Measurements from ENCODE around the gene SMIM35.

The SMIM35 gene

GRCh38 chr11:117972044-117972443, 114.7 kb downstream of the SMIM35 start:
- H3K23ac ChIP-seq (ENCODE audit: low read length): no peak overlapping the region
- no peaks in the 10 kb centered on the region for H3K36me3 ChIP-seq (ENCODE audit: control insufficient read depth, insufficient read depth, low read length)
- no peak overlapping the region for H2BK120ac ChIP-seq (ENCODE audit: low read depth, low read length)
- no peak overlapping the region for H4K8ac ChIP-seq (ENCODE audit: low read depth, low read length)
- no peak overlapping the region for H3K4ac ChIP-seq (ENCODE audit: low read depth, low read length)
- H2BK5ac ChIP-seq (ENCODE audit: low read length): no peak overlapping the region
- no peak for DNase-seq
- no peaks in the 10 kb centered on the region for H3K4me1 ChIP-seq (ENCODE audit: control insufficient read depth, low read depth, low read length)
- H3K9ac ChIP-seq (ENCODE audit: low read length): no peak overlapping the region
- H2AK5ac ChIP-seq (ENCODE audit: low read length): no peak overlapping the region
- no peak overlapping the region for H3K4me2 ChIP-seq (ENCODE audit: low read length)
- no peak overlapping the region for H3K27ac ChIP-seq (ENCODE audit: low read depth, low read length)
- H3K18ac ChIP-seq (ENCODE audit: low read length): no peak overlapping the region
- H3K79me2 ChIP-seq (ENCODE audit: control insufficient read depth, insufficient read depth, low read length): no peaks in the 10 kb centered on the region
- no peak overlapping the region for H2BK15ac ChIP-seq (replicated peaks; ENCODE audit: low read depth)
- H3K4me3 ChIP-seq (ENCODE audit: low read length): no peak overlapping the region
- H3K79me1 ChIP-seq (ENCODE audit: low read length): no peaks in the 10 kb centered on the region
- H3K27me3 ChIP-seq (ENCODE audit: insufficient read depth, low read length, poor library complexity): no peaks in the 10 kb centered on the region
- no CpG with 5 or more reads among the region's 10 CpGs for WGBS (ENCODE audit: extremely low coverage, insufficient coverage, low lambda C conversion rate)
- no peak overlapping the region for H3K56ac ChIP-seq (ENCODE audit: low read length)
- H4K5ac ChIP-seq (ENCODE audit: low read length): no peak overlapping the region

DNA sequence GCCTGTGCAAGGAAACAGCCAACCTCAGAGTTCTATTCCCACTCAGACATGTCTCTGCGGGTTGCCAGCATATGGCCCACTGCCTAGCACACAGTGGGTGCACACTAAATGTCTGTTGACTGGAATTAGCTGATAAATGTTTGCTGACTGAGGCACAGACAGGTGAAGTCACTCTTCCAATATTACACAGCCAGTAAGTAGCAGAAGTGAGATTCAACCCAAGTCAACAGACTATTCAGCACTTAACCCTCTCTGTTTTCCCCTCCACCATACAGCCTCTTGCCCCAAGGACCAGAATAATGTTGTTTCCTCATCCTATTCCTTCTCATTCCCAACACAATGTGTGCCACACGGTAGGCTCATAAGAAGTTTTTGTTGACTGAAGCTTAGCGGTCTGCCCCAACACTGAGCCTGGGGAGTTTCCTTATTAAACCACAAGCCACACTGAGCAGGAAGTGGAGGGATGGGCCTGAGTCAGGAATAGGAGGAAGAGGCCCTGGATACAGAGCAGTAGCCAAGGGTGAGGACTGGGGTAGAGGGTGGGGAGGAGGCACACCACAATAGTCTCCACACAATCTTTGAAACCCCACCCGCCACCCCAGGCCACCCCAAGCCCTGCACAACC, 116.3 kb downstream of the SMIM35 start:
- Histone ChIP-seq H3K56ac (ENCODE audit: low read length) (no peak overlapping the region), H3K27ac (ENCODE audit: low read depth, low read length) (no peak overlapping the region), H3K27me3 (ENCODE audit: insufficient read depth, low read length, poor library complexity) (no peaks in the 10 kb centered on the region), H3K4ac (ENCODE audit: low read depth, low read length) (no peak overlapping the region), H3K36me3 (ENCODE audit: control insufficient read depth, insufficient read depth, low read length) (no peaks in the 10 kb centered on the region), H4K8ac (ENCODE audit: low read depth, low read length) (no peak overlapping the region), H4K5ac (ENCODE audit: low read length) (no peak overlapping the region), H2BK5ac (ENCODE audit: low read length) (no peak overlapping the region), H2BK120ac (ENCODE audit: low read depth, low read length) (no peak overlapping the region), H2BK15ac (replicated peaks; ENCODE audit: low read depth) (no peak overlapping the region), H3K79me2 (ENCODE audit: control insufficient read depth, insufficient read depth, low read length) (no peaks in the 10 kb centered on the region), H3K4me2 (ENCODE audit: low read length) (no peak overlapping the region), H3K18ac (ENCODE audit: low read length) (no peak overlapping the region), H3K9ac (ENCODE audit: low read length) (no peak overlapping the region), H3K79me1 (ENCODE audit: low read length) (no peaks in the 10 kb centered on the region), H3K4me1 (ENCODE audit: control insufficient read depth, low read depth, low read length) (no peaks in the 10 kb centered on the region), H3K4me3 (ENCODE audit: low read length) (no peak overlapping the region), H2AK5ac (ENCODE audit: low read length) (no peak overlapping the region), H3K23ac (ENCODE audit: low read length) (no peak overlapping the region)
- no CpG with 5 or more reads among the region's 4 CpGs for WGBS (ENCODE audit: extremely low coverage, insufficient coverage, low lambda C conversion rate)
- no peak for DNase-seq

- no peak overlapping the region for H2BK5ac ChIP-seq (ENCODE audit: low read length)
- no peak overlapping the region for H3K9ac ChIP-seq (ENCODE audit: low read length)
- no peaks in the 10 kb centered on the region for H3K27me3 ChIP-seq (ENCODE audit: insufficient read depth, low read length, poor library complexity)
- no peak overlapping the region for H3K4ac ChIP-seq (ENCODE audit: low read depth, low read length)
- H2BK15ac ChIP-seq (replicated peaks; ENCODE audit: low read depth): no peak overlapping the region
- H4K5ac ChIP-seq (ENCODE audit: low read length): no peak overlapping the region
- whole genome bisulfite sequencing (ENCODE audit: extremely low coverage, insufficient coverage, low lambda C conversion rate): no CpG with 5 or more reads among the region's 5 CpGs
- no peak overlapping the region for H3K56ac ChIP-seq (ENCODE audit: low read length)
- H3K18ac ChIP-seq (ENCODE audit: low read length): no peak overlapping the region
- H3K79me1 ChIP-seq (ENCODE audit: low read length): no peaks in the 10 kb centered on the region
- H2AK5ac ChIP-seq (ENCODE audit: low read length): no peak overlapping the region
- no peak overlapping the region for H2BK120ac ChIP-seq (ENCODE audit: low read depth, low read length)
- H3K36me3 ChIP-seq (ENCODE audit: control insufficient read depth, insufficient read depth, low read length): no peaks in the 10 kb centered on the region
- no peak overlapping the region for H3K23ac ChIP-seq (ENCODE audit: low read length)
- H4K8ac ChIP-seq (ENCODE audit: low read depth, low read length): no peak overlapping the region
- H3K4me3 ChIP-seq (ENCODE audit: low read length): no peak overlapping the region
- no peaks in the 10 kb centered on the region for H3K79me2 ChIP-seq (ENCODE audit: control insufficient read depth, insufficient read depth, low read length)
- no peak overlapping the region for H3K27ac ChIP-seq (ENCODE audit: low read depth, low read length)
- no peak overlapping the region for H3K4me2 ChIP-seq (ENCODE audit: low read length)
- H3K4me1 ChIP-seq (ENCODE audit: control insufficient read depth, low read depth, low read length): no peaks in the 10 kb centered on the region
- DNase-seq: no peak
These were observed 117.4 kb downstream of the SMIM35 start for GRCh38 chr11:117969160-117969991.

DNA sequence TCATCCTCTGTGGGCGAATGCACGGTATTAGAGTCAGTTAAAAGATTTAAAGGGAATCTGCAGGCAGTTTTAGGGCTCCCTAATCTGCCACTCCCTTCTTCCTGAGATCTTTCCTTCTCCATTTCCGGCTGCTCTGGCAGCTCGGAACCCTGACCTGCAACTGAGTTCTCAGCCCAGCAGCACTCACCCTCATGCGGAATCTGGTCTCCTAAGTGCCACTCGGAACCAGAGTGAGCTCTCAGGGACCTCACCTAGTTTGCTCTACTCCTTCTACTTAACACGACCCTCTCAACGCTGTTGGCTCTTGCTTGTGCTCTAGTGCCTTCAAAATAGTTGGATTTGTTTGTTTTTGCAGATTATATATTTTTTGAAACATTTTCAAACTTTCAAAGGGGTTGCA, 119.9 kb downstream of the SMIM35 start:
- no peak overlapping the region for H3K9ac ChIP-seq (ENCODE audit: low read length)
- WGBS (ENCODE audit: extremely low coverage, insufficient coverage, low lambda C conversion rate): no CpG with 5 or more reads among the region's 8 CpGs

GRCh38 chr11:117962826-117963225, 123.9 kb downstream of the SMIM35 start:
- Histone ChIP-seq H3K27ac (ENCODE audit: low read depth, low read length) (no peak overlapping the region), H3K4me2 (ENCODE audit: low read length) (no peak overlapping the region), H3K4ac (ENCODE audit: low read depth, low read length) (no peak overlapping the region), H2BK15ac (replicated peaks; ENCODE audit: low read depth) (no peak overlapping the region), H2BK5ac (ENCODE audit: low read length) (no peak overlapping the region), H3K9ac (ENCODE audit: low read length) (no peak overlapping the region), H3K23ac (ENCODE audit: low read length) (no peak overlapping the region), H3K79me1 (ENCODE audit: low read length) (no peaks in the 10 kb centered on the region), H3K56ac (ENCODE audit: low read length) (no peak overlapping the region), H3K36me3 (ENCODE audit: control insufficient read depth, insufficient read depth, low read length) (no peaks in the 10 kb centered on the region), H3K27me3 (ENCODE audit: insufficient read depth, low read length, poor library complexity) (no peaks in the 10 kb centered on the region), H4K8ac (ENCODE audit: low read depth, low read length) (no peak overlapping the region), H3K4me1 (ENCODE audit: control insufficient read depth, low read depth, low read length) (no peaks in the 10 kb centered on the region), H4K5ac (ENCODE audit: low read length) (no peak overlapping the region), H3K4me3 (ENCODE audit: low read length) (no peak overlapping the region), H3K79me2 (ENCODE audit: control insufficient read depth, insufficient read depth, low read length) (no peaks in the 10 kb centered on the region), H3K18ac (ENCODE audit: low read length) (no peak overlapping the region), H2BK120ac (ENCODE audit: low read depth, low read length) (no peak overlapping the region), H2AK5ac (ENCODE audit: low read length) (no peak overlapping the region)
- no CpG with 5 or more reads among the region's 3 CpGs for WGBS (ENCODE audit: extremely low coverage, insufficient coverage, low lambda C conversion rate)
- DNase-seq: no peak

More for the DNA sequence above, 119.9 kb downstream of the SMIM35 start:
- Histone ChIP-seq H2AK5ac (ENCODE audit: low read length) (no peak overlapping the region), H2BK5ac (ENCODE audit: low read length) (no peak overlapping the region), H4K8ac (ENCODE audit: low read depth, low read length) (no peak overlapping the region), H3K4me3 (ENCODE audit: low read length) (no peak overlapping the region), H3K4me1 (ENCODE audit: control insufficient read depth, low read depth, low read length) (no peaks in the 10 kb centered on the region), H3K56ac (ENCODE audit: low read length) (no peak overlapping the region), H2BK120ac (ENCODE audit: low read depth, low read length) (no peak overlapping the region), H3K27ac (ENCODE audit: low read depth, low read length) (no peak overlapping the region), H3K23ac (ENCODE audit: low read length) (no peak overlapping the region), H3K4ac (ENCODE audit: low read depth, low read length) (no peak overlapping the region), H3K79me2 (ENCODE audit: control insufficient read depth, insufficient read depth, low read length) (no peaks in the 10 kb centered on the region), H3K27me3 (ENCODE audit: insufficient read depth, low read length, poor library complexity) (no peaks in the 10 kb centered on the region), H3K79me1 (ENCODE audit: low read length) (no peaks in the 10 kb centered on the region), H3K36me3 (ENCODE audit: control insufficient read depth, insufficient read depth, low read length) (no peaks in the 10 kb centered on the region), H3K18ac (ENCODE audit: low read length) (no peak overlapping the region), H3K4me2 (ENCODE audit: low read length) (no peak overlapping the region), H4K5ac (ENCODE audit: low read length) (no peak overlapping the region), H2BK15ac (replicated peaks; ENCODE audit: low read depth) (no peak overlapping the region)
- no peak for DNase-seq

All from mesendoderm (in vitro differentiated cells).